ENCODE data around the gene CDY2A.
"Not testable (repeated sequence)": the region's sequence is repeated elsewhere in the genome, so short reads cannot be mapped to it uniquely, and the experiment has no call there.

The CDY2A gene, protein sequence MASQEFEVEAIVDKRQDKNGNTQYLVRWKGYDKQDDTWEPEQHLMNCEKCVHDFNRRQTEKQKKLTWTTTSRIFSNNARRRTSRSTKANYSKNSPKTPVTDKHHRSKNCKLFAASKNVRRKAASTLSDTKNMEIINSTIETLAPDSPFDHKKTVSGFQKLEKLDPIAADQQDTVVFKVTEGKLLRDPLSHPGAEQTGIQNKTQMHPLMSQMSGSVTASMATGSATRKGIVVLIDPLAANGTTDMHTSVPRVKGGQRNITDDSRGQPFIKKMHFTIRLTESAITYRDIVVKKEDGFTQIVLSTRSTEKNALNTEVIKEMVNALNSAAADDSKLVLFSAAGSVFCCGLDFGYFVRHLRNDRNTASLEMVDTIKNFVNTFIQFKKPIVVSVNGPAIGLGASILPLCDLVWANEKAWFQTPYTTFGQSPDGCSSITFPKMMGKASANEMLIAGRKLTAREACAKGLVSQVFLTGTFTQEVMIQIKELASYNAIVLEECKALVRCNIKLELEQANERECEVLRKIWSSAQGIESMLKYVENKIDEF

DNA sequence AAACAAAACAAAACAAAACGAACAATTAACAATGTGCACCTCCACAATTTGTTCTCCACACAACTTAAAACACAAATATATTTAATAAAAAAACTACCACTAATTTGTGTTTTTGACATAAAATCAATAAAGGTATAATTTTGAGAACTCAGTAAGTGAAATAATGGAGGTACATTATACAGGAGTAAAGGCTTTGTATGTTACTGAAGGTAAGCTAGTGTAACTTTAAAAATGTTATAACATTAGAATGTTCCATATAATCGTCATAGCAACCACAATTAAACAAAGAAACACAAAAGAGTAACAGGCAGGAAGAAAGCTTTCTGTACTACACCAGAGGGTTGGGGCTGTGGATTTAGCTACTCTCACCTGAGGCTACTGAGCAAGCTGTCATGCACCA is at the start of gene CDY2A:
TSS of gene CDY2A (plus strand) at position 301 of the 400 bp plus-strand sequence. CDS start 328 bp downstream, outside the sequence.
- DNase-seq, result not testable (repeated sequence)

DNA sequence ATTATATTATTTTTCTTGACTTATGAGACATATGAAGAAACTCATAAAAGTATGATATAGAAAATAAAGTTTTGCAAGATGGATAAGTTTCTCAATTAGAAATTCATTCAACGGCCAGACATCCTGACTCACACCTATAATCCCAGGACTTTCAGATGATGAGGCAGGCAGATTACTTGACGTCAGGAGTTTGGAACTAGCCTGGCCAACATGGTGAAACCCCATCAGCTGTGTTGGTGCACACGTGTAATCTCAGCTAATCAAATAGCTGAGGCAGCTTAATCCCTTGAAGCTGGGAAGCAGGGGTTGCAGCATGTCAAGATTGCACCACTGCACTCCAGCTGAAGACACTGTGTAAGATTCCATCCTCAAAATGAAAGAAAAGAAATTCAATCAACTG is 28.0 kb upstream of the CDY2A start:
- not testable (repeated sequence) for DNase-seq

DNA sequence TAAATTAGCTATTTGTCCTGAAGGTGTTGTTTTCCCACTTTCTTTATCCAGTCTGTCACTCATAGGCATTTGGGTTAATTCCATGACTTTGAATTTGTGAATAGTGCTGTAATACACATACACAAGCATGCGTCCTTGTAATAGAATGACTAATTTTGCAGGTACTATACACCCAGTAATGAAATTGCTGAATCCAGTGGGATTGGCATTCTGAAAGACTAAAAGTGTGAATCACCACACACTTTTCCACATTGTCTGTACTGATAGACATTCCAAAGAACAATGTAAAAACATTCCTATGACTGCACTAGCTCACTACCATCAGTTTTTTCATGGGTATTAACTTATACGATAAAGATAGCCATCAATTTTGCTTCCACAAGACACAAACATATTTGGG is 27.3 kb upstream of the CDY2A start:
- not testable (repeated sequence) for DNase-seq

DNA sequence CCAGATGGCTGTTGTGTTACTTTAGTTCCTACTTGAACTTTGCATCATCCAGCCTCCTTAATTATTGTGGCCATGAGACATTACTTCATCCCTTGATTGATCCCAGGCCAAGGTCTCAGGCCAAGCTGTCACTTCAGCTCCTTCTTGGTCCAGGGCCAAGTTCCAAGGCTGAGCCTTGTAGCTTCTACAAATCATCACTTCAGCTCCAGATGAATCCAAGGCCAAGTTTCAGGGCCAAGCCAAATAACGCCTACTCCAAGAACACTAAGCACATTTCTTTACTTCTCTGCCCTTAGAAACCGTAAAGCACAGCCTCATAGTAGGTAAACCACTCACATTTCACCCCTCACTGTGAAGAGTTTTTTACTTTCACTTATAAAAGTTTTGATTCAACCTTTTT is 1.7 kb upstream of the CDY2A start:
- not testable (repeated sequence) for DNase-seq

DNA sequence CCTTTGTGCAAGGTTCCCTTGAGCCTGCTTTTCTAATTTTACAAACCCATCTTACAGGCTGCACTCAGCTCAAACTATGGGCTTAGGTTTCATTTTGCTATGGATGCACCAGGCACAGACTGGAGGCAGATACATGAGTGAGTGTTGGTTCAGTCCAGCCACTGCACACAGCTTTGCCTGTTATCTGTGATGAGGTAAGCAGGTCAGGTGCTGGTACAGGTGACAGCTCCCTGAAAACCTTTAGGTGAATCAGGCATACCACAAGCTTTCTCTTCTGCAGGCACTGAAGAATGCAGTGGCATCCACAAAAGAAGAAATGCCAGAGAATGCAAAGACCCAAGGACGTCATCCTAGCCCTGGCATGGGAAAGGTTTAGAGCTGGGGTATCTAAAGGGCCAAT is 3.3 kb downstream of the CDY2A start:
- not testable (repeated sequence) for DNase-seq

DNA sequence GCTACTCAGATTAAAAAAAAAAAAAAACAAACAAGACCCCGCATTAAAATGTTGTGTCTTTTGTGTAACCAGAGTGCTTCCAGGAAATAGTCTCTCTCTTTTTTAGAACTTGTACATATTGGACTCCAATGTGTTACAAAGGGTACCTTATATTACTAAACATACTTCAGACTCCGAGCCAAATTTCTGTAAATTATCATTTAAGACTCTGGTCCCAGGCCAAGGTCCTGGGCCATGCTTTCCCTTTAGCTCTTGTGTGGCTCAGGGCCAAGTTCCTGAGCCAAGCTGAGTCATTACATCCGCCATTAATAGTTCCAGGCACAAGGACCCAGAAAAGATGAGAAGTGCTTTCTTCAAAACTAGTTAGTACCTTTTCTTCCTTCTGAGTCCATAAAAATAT is 4.6 kb downstream of the CDY2A start:
- not testable (repeated sequence) for DNase-seq

DNA sequence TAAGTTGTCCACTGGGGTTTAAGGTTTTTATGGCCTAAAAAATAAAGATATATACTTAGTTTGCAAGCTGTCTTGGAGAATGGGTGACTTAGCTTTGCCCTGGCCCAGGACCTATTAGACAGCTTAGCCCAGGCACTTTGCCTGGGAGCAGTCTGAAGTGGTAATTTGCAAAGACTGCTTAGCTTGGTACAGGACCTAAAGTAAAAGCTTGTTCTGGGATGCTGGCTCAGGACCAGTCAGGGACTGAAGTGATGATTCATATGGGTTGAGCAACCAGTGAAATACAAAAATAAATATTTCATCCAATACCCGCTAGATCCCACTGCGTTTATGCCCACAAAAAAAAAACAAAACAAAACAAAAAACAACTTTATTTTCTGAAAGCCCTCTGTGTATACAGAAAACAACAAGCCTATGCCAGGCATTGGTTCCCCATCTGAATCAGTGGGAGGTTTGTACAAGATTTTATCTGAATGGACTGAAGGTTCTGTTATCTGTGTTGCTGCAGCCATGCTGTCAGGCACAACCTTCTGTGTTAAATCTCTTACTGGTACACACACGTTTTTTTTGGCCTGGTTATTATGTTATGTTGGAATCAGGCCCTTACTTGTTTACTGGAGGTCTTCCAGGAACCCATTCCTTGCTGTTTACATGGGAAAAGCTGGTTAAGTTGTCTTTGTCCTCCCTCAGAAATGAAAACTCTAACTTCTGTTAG is 8.7 kb downstream of the CDY2A start:
- not testable (repeated sequence) for DNase-seq

DNA sequence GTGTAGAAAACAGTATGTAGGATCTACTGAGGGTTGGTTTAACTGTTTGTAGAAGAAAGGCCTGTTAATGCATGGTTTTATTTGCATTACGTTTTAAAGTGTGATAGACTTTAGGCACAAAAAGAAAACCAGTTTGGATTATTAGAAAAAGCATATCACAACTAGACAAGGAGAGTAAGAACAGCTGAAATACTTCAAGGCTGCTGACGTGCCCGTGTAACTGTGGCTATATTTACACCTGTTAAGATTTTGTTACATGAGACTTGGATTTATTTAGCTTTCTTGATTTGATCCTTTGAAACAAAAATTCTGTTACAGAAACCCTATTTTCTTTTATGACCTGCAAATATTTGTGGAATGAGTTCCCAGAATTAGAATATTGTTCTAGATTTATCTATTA is 9.3 kb downstream of the CDY2A start:
- not testable (repeated sequence) for DNase-seq

DNA sequence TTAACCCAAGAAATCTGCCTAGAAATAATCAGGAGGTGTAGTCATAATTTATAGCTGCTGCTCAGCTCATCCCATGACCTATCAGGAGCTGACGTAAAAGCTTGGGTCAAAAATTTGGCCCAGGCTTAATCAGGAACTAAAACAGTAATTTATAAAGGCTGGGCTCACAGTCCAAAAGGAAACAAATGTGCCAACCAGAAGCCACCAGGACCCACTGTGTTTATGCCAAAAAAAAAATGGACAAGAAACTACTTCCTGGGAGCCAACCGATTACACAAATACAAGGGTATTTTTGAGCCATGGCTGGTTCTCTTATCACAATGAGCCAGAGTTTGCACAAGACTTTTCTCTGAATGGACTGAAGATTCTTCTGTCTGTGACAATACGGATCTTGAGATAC is 19.4 kb downstream of the CDY2A start:
- DNase-seq, result not testable (repeated sequence)

DNA sequence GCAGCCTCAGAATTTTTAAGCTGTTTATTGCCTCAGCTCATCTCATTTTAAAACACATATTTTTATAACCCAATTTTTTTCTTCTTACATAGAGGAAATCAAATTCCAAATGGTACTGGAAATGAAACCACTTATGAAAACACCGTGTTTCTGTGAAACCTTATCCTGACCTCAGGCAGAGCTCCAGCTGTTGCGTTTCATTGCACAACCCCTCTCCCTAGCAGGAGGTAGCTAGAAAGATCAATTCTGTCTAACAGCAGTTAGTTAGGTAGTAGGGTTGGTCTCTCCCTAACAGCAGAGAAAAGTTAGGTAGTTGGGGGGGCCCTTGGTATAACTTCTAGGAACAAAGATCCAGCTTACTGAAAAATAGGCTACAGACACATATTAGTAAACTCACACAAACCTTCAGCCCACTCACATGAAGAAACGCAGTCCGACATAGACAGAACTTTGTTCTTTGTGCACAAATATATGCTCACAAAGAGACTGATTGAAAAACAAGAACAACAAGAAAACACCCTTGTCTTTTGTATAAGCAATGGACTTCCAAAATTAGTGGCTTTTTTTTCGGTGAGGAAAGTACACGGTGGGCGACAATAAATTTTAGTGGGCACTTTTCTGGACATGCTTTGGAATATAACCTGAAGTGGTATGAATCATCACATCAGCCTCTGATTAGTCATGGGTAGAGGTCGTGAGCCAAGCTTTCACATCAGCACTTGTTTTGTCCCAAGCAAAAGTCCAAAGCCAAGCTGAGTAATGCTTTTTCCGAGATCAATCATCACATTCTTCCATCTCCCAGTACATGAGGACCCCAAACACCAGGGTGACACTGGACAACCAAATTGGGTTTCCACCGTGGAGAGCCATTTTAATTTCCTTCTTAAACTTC is 22.8 kb downstream of the CDY2A start:
- DNase-seq, result not testable (repeated sequence)

DNA sequence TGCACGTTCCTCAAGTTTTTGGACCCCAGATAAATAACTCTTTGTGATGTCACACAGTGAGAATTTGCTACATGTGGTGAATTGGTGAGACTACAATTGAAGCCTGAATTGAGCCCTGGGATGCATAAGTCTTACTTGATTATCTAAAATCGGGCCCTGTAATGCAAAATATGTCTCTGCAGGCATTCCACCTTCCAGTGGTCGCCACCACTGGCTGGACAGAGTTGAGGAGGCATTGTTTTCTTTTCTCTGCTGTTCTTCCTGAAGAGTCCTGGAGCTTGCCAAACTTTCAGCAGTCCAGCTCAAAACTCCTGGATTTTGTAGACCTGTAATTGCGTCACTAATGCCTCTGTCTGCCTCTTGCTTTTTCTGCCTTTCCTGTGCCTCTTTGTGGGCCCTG is 23.5 kb downstream of the CDY2A start:
- not testable (repeated sequence) for DNase-seq

DNA sequence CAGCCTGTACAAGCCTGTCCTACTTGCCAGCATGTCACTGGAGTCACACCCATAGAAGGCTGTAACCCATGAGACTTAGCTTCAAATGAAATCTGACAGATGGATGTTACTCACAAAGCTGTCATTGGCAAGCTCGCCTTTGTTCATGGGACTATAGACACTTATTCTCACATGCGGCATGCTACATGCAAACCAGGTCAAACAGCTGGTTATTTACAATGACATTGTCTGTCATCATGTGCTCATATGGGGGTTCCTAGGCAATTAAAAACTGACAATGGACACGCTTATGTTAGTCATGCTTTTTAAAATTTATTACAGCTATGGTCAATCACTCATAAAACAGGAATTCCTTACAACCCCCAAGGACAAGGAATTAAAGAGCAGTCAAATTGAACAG is 30.9 kb downstream of the CDY2A start:
- not testable (repeated sequence) for DNase-seq

DNA sequence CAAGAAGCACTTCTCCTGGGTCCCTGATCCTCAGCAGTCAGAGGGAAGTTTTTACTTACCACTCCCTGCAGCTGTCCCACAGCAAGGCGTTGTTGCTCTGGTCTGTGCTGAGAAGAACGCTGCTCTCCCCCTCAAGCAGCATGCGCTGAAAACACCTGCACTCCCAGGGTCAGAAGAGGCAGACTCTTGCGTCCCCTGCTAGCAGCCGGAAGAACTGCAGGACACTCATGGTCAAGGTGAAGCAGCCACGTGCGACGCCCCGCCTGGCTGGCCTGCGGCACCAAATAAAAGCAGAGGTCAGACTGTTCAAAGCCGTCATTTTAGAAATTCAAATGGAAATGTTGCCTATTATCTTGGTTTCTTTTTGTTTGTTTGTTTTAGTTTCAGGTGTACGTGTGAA is 47.9 kb downstream of the CDY2A start:
- DNase-seq, result not testable (repeated sequence)
